HL-60/S4 treated with retinoic acid at 250 ng/mL for 4 days and 3 days (cell line): Measurements from ENCODE around the gene AGBL1.

ENCODE experiments used
- in situ Hi-C: fragments of 300-500 bp; cut with MboI; formaldehyde crosslinking; loops from 2 replicates; pipeline ENCODE4 v1.7.0; 2022; ENCODE audit warnings: low sequenced_read_pairs

The AGBL1 gene

GRCh38 chr15:86677278-86677677 is 597.6 kb downstream of the AGBL1 start:
- in situ Hi-C loops: no loop called here

- in situ Hi-C loops: no loop called here
Observed at GRCh38 chr15:86685263-86685662, 605.6 kb downstream of the AGBL1 start.

GRCh38 chr15:86689006-86689405 is 609.3 kb downstream of the AGBL1 start:
- in situ Hi-C loops: no loop called here

- in situ Hi-C loops: no loop called here
Observed at GRCh38 chr15:86690566-86690965, 610.9 kb downstream of the AGBL1 start.

GRCh38 chr15:86691091-86691663 is 611.5 kb downstream of the AGBL1 start:
- in situ Hi-C loops: no loop called here

- in situ Hi-C loops: no loop called here
Observed at GRCh38 chr15:86700864-86701610, 621.4 kb downstream of the AGBL1 start.

GRCh38 chr15:86701611-86701963 is 621.9 kb downstream of the AGBL1 start:
- in situ Hi-C loops: no loop called here

- in situ Hi-C loops: no loop called here
Observed at GRCh38 chr15:86706813-86707212, 627.1 kb downstream of the AGBL1 start.

- in situ Hi-C loops: no loop called here
Observed at GRCh38 chr15:86711476-86711875, 631.8 kb downstream of the AGBL1 start.

- in situ Hi-C loops: no loop called here
Observed at GRCh38 chr15:86714241-86714640, 634.6 kb downstream of the AGBL1 start.

- in situ Hi-C loops: loop anchor here (25.0 kb wide), 1 partner anchor 863 kb away; no protein-coding TSS in a partner anchor
Observed at GRCh38 chr15:86725628-86726027, 646.0 kb downstream of the AGBL1 start.

GRCh38 chr15:86735247-86736040 is 655.8 kb downstream of the AGBL1 start:
- in situ Hi-C loops: loop anchor here (25.0 kb wide), 1 partner anchor 873 kb away; no protein-coding TSS in a partner anchor

GRCh38 chr15:86741917-86742316 is 662.2 kb downstream of the AGBL1 start:
- in situ Hi-C loops: loop anchor here (25.0 kb wide), 1 partner anchor 880 kb away; no protein-coding TSS in a partner anchor

GRCh38 chr15:86743283-86743903 is 663.7 kb downstream of the AGBL1 start:
- in situ Hi-C loops: loop anchor here (25.0 kb wide), 1 partner anchor 881 kb away; no protein-coding TSS in a partner anchor

GRCh38 chr15:86744198-86744780 is 664.6 kb downstream of the AGBL1 start:
- in situ Hi-C loops: loop anchor here (25.0 kb wide), 1 partner anchor 882 kb away; no protein-coding TSS in a partner anchor

GRCh38 chr15:86751116-86751515 is 671.4 kb downstream of the AGBL1 start:
- in situ Hi-C loops: no loop called here

- in situ Hi-C loops: no loop called here
Observed at GRCh38 chr15:86754846-86755245, 675.2 kb downstream of the AGBL1 start.

GRCh38 chr15:86756688-86757087 is 677.0 kb downstream of the AGBL1 start:
- in situ Hi-C loops: no loop called here

GRCh38 chr15:86759800-86760523 is 680.3 kb downstream of the AGBL1 start:
- in situ Hi-C loops: no loop called here

- in situ Hi-C loops: no loop called here
Observed at GRCh38 chr15:86762874-86763273, 683.2 kb downstream of the AGBL1 start.
